ENCODE measurements around the gene TMEM135.
A peak's percentile ranks its signal among the peaks of the same experiment; 100 is the strongest.

The TMEM135 gene

DNA sequence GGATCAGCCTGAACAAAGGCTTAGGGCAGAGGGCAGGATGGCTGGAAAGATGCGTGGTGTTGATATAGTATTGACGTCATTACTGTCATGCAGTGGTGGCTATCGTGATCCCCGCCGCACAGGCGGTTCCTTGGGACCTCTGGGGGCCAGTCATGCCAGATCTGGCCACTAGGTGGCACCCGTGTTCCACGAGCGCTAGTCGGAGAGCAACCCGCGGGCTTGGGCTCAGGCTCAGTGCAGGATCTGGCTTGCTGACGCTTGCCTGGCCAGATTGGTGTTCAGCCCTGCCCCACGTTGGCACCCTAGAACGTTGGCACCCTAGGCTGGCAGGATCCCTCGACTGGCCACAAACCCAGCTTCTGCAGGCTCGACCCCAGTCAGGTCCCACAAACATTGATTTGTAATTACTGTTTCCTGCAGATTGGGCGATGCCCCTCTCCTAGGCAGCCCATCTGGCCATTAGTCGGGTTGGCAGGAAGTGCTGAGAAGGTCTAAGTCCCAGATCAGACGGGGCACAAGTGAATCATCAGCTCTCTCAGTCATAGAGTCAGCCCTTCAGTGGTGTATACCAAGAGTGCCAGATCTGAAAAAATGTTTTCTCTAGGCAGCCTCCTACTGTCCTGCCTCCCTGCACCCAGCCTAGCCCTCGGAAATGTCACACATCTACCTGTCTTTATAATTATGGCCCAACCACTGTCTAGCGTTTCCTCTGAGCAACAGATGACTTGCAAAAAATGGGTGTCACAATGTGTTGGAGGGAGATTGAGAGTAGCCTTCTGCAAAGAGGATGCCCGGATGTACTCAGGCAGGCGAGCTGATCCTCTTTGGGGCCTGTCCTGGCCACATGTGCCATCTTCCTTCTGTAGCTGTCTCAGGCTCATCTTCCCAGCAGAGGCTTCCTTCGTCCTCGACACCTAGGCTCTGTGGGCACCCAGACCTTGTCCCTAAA is 315.3 kb downstream of the TMEM135 start:
- peak; percentile 59 for DNase-seq (ENCODE audit: low read depth, low spot score)

DNA sequence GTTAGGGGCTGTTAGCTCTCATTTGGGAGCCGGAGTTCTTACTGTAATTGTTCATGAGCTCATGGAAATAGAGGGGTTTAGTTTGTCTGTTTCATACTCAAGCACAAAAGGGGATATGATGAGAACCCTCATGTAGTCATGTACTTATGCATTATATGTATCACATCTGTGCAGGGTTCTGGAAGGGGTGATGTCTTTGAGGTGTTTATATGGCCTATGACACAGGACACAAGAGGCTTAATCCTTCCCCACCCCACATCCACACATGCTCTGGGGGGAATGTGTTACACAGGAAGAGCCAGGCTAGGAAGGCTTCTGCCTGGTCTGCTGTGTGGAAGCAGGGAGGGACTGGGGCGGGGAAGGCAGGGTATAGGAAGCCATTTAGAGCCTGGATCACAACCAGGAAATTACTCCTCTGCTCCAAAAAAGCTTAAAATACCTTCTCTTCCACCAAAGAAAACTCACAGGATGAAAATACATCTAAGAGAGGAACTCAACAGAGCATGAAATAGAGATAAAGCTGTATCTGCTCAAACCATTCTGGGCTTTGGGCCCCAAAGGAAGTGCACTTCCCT is 316.1 kb downstream of the TMEM135 start:
- DNase-seq (ENCODE audit: low read depth, low spot score) = no peak

DNA sequence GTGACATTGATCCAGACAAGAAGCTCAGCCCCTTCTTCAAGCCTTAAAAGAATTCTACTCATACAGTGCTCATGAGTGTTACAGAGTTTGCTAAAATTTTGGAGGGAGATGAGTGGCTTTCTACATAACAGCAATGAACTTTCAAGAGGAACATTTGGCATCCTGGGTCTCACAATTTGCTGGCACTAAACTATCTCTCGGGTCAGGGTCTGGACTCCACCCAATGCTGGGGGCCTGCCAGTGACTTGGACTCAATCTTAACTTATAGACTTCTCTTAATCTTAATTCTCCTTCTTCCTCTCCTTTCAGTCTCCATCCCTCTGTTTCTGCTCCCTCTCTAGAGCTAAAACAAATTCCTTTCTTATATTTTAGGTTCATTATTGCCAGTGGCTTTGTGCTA is 317.9 kb downstream of the TMEM135 start:
- DNase-seq (ENCODE audit: low read depth, low spot score) = no peak

DNA sequence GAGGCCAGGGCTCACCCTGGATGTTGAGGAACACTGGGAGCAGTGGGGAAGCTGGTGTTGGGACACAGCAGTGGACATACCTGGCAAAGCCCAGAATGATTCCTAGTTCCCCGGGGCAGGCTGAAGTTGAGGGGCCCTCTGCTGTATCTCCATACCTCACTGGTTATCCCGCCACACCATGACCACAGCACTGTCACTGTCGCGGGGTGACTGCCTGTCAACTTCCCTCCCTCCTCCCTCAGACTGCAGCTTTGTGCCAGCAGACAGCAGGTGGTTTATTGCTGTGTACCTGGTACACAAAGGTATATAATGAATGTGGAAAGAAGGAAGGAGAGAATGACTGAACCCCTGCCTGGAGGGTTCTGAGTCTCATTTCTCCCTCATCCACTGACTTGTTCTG is 318.7 kb downstream of the TMEM135 start:
- DNase-seq (ENCODE audit: low read depth, low spot score) = no peak

DNA sequence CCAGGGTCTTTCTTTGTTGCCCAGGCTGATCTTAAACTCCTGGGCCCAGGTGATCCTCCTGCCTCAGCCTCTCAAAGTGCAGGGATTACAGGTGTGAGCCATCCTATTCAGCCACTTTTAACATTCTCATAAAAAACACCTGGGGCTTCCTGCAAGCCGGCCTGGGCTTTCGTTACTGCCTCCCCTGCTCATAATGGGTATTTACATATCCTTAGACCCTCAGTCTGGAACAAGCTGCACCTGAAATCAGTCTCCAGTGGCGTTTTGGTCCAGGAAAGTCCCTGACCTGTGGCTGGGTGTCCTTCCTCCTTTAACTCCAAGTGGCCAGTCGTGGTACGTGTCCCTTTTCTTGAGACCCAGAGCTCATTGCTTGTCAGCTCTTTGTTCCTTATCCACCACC is 320.7 kb downstream of the TMEM135 start:
- no peak for DNase-seq (ENCODE audit: low read depth, low spot score)

DNA sequence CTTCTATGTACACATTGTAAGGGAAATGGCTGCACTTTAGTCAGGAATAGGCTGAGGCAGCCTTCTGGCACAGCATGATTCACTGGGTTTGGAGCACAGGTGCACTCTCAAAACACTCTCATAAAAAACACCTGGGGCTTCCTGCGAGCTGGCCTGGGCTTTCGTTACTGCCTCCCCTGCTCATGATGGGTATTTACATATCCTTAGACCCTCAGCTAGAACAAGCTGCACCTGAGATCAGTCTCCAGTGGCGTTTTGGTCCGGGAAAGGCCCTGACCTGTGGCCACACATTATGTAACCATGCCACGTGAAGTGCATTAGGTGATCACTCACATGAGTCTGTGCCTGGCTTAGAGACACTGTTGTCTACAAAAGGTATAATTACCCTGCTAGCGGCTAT is 321.7 kb downstream of the TMEM135 start:
- DNase-seq (ENCODE audit: low read depth, low spot score) = no peak

DNA sequence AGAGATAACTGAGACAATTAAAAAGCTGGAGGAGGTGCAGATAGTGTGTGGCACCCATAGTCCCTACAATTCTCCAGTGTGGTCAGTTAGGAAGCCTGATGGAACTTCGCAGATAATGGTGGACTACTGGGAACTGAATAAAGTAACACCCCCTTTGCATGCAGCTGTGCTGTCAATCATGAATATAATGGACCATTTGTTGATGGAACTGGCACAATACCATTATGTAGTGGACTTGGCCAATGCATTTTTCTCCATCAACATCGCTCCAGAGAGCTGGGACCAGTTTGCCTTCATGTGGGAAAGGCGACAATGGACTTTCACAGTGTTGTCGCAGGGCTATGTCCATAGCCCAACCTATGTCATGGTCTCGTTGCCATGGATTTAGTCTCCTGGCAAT is 324.2 kb downstream of the TMEM135 start:
- DNase-seq (ENCODE audit: low read depth, low spot score) = no peak

DNA sequence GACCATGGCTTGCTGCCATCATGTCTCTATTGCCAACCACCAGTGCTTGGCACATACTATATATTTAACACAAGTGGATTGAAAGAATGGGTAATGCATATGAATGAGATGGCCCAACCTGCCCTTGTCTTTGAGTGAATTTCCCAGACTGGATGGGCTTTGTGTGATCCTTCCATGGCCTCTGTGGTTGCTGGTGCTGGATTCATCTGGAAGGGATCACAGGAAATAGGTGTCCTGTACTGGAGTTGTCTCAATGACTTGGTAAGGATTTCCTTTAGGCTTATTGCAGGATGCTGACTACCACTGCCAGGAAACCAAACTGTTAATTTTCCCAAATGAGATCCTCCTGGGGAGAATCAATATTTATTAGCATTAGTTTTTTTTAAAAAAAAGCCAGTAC is 328.6 kb downstream of the TMEM135 start:
- no peak for DNase-seq (ENCODE audit: low read depth, low spot score)

DNA sequence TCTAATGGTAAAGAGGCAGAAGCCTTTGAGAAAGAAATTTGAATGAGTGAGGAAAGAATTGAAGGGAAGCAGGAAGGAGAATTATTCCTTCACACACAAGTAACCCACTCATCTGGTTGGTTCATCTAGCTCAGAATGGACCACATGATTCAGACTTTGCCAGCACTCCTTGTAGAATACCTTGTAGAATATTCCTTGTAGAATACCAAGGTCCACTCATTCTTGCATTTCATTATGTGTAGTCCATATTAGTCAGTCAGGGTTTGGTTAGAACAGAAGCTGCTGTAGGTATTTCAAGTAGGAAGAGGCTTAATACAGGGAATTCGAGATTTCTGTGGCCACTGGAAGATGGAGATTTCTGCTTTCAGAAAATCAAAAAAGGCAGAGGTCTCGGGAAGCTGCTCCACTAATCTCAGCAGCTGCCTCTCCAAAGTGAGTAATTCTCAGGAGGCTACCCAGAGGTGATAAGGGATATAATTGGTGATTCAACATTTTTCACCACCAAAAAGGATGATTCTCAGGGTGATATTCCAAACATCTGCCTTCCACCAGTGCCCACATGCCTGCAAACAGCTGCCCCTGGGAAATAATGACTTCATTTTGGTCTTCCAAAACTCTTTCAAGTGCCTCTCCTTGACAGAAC is 329.1 kb downstream of the TMEM135 start:
- no peak for DNase-seq (ENCODE audit: low read depth, low spot score)

DNA sequence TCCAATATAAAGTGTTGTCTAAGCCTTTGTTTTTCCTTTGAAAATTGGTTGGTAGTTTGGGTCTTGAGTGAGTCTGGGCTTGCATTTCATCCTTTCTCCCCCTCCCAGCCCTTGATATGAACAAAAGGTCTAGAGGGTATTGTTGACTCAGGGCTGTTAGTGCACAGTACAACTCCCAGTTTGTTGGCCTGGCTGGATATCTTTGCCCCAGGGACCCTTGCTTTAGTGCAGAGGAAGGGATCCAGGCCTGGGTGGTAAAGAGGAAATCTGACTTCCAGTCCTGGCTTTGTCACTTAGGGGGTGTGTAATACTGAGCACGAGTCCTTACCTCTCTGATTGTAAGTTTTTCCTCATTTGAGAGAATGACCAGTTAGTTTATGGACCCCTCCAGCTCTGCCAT is 330.4 kb downstream of the TMEM135 start:
- DNase-seq (ENCODE audit: low read depth, low spot score) = no peak

DNA sequence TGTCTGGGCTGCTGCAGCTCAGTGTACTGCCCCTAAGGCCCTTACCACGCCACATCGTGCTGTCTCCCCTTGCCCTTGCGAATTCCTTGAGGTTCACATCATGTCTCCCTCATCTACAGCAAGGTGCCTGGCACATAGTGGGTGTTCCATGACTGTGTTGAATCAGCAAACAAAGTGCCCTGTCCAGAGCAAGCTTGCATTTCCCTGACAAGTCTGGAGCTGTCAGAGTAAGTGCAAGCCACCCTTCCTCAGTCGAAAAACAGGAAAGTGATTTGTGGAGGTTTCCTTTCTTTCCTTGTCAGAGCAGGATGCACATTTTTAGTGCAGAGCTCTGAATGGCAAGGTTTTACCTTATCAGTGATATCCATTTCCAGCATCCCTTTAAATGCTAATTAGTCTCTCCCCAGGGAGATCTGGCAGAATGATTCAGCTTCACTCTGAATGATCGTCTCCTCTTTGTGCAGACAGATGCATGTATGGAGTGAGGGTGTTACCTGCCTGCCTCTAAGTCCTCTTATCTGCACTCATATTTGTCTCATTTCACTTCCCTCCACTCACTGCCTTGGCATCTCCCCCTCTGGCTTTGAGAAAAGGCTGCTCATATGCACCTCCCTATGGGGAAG is 331.2 kb downstream of the TMEM135 start:
- no peak for DNase-seq (ENCODE audit: low read depth, low spot score)

DNA sequence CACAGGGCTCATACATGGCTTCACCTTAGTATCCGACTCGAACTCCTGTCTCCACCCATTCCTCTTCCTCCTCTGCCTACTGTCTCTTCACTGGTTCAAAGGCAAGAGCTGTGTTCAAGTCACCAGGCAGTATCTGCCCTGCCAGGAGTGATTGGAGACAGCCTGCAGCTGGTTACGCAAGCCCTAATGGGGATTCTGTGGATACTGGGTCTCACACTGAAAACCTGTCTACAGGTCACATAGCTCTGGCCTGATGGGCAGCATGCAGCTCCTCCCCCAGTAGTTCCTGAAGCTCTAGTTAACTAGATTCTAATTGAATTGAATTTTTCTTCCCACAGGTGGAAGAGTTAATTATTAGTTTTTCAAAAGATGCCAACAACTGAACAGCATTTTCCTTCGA is 332.2 kb downstream of the TMEM135 start:
- no peak for DNase-seq (ENCODE audit: low read depth, low spot score)

DNA sequence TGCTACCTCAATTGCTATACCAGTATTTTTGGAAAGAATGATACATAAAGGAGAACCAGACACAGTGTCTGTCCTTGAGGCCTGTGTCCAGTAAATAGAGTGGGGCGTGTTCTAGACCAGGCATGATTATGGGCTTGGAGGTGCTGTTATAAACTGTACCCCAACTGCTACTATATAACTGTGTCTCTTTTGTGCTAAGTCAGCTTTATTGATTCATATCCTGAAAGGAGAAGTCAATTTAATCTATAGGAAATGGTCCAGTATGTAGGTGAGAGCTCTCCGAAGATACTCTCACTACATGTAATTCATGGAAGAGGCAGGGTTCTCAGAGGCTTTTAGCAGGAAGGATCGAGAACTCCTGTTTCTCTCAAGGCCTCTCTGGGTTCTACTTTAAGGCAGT is 334.3 kb downstream of the TMEM135 start:
- no peak for DNase-seq (ENCODE audit: low read depth, low spot score)

Data from activated naive CD8-positive, alpha-beta T cell treated with anti-CD3 and anti-CD28 coated beads, Interleukin-2, amount 50 U/mL, for 16 hours (primary cell).